HG03045 (cell line): ENCODE data around the gene OR56A1.

Experiments
- ATAC-seq: cut with Tn5 transposase; IDR thresholded peaks from one replicate; pipeline ENCODE4 v1.9.1; 2021; ENCODE audit warnings: mild to moderate bottlenecking, moderate library complexity; ENCODE audit not compliant: unreplicated experiment

Gene OR56A1

DNA sequence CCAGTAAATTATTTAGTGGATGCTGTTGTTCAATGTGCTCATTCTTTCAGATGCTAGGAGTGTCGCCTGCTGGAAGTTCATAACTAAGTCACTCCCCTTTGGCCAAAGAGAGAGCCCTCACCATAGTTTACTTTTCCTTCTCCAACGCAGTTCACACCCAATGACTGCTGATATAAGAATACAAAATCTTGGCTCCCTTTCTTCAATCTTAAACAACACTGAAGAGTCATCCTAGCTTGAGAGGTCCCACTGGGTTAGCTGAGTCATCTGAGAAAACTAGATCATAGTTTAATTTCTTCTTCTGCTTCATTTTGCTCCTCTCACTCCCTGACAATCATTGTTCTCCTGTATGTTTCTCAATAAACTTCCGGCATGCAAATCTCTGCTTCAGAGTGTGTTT lies 38.4 kb downstream of the OR56A1 start:
- no peak for ATAC-seq

DNA sequence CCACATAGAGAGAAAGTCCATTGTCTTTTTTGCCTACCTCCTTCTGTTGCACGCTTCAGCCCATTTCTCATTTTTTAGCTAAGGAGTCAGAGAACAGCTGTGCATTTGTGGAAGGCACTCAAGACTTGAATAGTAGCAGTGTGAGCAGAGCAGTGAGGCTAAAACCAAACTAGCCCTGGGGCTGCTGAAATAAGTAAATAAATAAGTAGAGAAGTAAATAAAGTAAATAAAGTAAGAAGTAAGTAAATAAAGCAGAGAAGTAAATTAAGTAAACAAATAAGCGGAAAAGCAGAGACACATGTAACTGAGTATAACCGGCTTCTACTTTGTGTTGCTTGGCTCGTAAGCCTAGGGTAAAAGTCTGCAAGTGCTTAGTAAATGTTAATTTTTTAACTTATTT lies 41.4 kb downstream of the OR56A1 start:
- no peak for ATAC-seq

DNA sequence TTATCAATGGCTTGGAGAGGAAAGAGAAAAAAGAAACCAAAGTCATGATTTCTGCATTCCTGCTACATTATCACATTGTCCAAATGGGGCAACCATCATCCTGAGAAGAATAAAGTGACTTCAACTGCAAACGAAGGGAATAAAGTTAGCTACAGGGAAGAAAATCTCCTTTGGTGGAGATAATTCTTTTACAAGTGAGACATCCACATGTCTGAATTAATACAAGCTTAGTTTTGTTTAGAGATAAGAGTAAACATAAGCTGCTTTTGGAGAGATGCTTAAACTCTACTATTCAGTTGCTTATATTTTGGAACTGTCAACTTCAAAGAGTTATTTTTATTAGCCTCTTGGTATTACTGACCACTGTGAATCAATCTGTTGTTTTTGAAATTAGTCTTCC lies 43.7 kb downstream of the OR56A1 start, which contains the start of gene OR52L1:
Gene OR52L1 (minus strand): TSS at position 101 of the 400 bp plus-strand sequence. CDS start 55 bp downstream, at position 46.
- no peak for ATAC-seq

DNA sequence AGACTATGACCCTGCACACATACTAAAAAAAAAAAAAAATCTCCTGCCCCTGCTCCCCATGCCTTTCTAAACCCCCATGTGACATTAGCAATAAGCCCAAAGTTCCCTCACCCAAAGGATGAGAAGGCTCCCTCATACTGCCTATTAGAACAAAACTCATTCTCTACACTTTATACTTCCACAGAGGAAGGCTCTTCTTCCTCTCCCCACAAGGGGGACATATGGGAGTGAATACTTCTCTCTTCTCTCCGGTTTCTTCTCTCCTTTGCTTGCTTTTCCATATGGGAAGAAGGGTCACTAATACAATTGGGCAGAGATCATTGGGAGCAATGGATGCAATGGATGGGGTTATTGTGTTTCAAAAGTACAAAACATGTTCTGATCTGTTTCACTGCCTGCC lies 47.1 kb downstream of the OR56A1 start:
- no peak for ATAC-seq

DNA sequence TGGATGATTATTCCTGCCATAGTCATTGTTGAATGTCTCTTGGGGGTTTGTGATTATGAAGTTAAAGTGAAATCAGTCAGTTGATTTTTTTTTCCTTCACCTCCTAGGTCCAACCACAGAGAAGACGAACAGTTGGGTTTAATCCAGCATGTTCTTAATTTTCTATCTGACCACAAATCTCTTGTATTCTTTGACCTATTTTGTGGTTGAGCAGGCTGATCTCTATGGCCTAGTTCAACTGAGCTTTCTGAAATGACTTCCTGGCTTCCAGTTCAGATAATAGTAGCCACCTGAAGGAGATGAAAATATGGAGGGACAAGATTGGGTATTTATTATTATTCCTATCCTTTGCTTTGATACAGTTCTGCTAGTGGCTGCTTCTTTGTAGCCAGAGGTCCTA lies 57.0 kb downstream of the OR56A1 start:
- ATAC-seq, result no peak
